ENCODE results near the gene KCNH2. TPM values are rescaled to one million over a fixed set of nuclear protein-coding genes. Genes with fewer than 3 reads are reported as not detected.

The KCNH2 gene
- total and polyA plus RNA-seq, 10 of the 15 experiments (the other 5 are each of a cell fraction or from before 2014, with no cell fraction given) = 0.04 to 0.24 (median 0.17) TPM; not detected in 6

- ChIA-PET CTCF (interaction anchor here (0.6 to 4.3 kb wide), 24 partner anchors 10 to 1138 kb away, joined by 3 to 35 read pairs (median 4); partner anchors contain the start of genes ABCB8, ATG9B and NOS3), POLR2A (no interaction called here), SMC1A (ENCODE audit: uncharacterized antibody, unreplicated experiment) (interaction anchor here (0.7 to 2.2 kb wide), 6 partner anchors 19 to 115 kb away, joined by 3 to 5 read pairs (median 3); partner anchors contain the start of gene ABCB8), RAD21 (ENCODE audit: unreplicated experiment) (interaction anchor here (0.6 to 1.3 kb wide), 2 partner anchors 46 to 76 kb away, joined by 3 to 5 read pairs; no protein-coding TSS in a partner anchor)
- BruUV-seq (replicated peaks) = no TSS peak
- Histone ChIP-seq H3K79me2 (ENCODE audit: control insufficient read depth, insufficient read depth, low read length) (no peaks in the 10 kb centered on the region), H3K36me3 (ENCODE audit: control insufficient read depth in 2 of 2, insufficient read depth in 2 of 2, low read length in 1 of 2) (no peaks in the 10 kb centered on the region), H3K27ac (ENCODE audit: control insufficient read depth, insufficient read depth) (no peak overlapping the region), H3K4me1 (ENCODE audit: control insufficient read depth, insufficient read depth, low read length) (peaks cover 2% of the 10 kb centered on the region; the same call in 1 of the 2 replicates), H3K9ac (ENCODE audit: control insufficient read depth, insufficient read depth, low read length) (peak overlapping the region; percentile 25; the same call in 1 of the 2 replicates), H3K4me3 (no peak overlapping the region), H3K9me3 (replicated peaks; ENCODE audit: control insufficient read depth, insufficient read depth, low read length) (no peaks in the 10 kb centered on the region), H3K4me2 (ENCODE audit: control insufficient read depth, insufficient read depth) (peak overlapping the region; percentile 63; the same call in 1 of the 2 replicates), H3K27me3 (replicated peaks in 1 of 2; ENCODE audit: control insufficient read depth in 2 of 2, insufficient read depth in 2 of 2, low read length in 1 of 2) (no peaks in the 10 kb centered on the region; a peak in 1 of 4 replicates), H4K20me1 (ENCODE audit: control insufficient read depth, insufficient read depth) (no peaks in the 10 kb centered on the region), H2AFZ (ENCODE audit: control insufficient read depth, low read depth, low read length) (peak overlapping the region; percentile 67)
- intact Hi-C loops (cut with micrococcal nuclease; ENCODE audit: unreplicated experiment) (loop anchor here (1.0 kb wide), 1 partner anchor 45 kb away; no protein-coding TSS in a partner anchor), in situ Hi-C loops (cut with MboI) (no loop called here)
- peak; percentile 39 for DNase-seq (ENCODE audit: low read depth, low spot score)
- WGBS (ENCODE audit: insufficient coverage, insufficient replicate concordance, low lambda C conversion rate, missing lambda C conversion rate) = 51% methylated on average over 39 of the region's 40 CpGs
- peak; percentile 98 for ATAC-seq
- FAIRE-seq = peak; percentile 64
- no peak for TF ChIP-seq CBX5 (IDR thresholded peaks at IDR 0.05; ENCODE audit: low read depth)
- TF ChIP-seq MEF2B (IDR thresholded peaks at IDR 0.05; ENCODE audit: partially characterized antibody, poor library complexity, severe bottlenecking) = no peak
- TF ChIP-seq SUPT20H (IDR thresholded peaks at IDR 0.05; ENCODE audit: borderline replicate concordance, control insufficient read depth, low read depth, low read length) = no peak
- no peak for TF ChIP-seq ZBTB11 (CRISPR knock-in tag; IDR thresholded peaks at IDR 0.05)
- TF ChIP-seq BCLAF1 (IDR thresholded peaks at IDR 0.05) = no peak
- no peak for TF ChIP-seq DPF2 (IDR thresholded peaks at IDR 0.05)
- TF ChIP-seq SP1 (IDR thresholded peaks at IDR 0.05; ENCODE audit: low read depth, low read length) = no peak
- TF ChIP-seq, protein P1, sequence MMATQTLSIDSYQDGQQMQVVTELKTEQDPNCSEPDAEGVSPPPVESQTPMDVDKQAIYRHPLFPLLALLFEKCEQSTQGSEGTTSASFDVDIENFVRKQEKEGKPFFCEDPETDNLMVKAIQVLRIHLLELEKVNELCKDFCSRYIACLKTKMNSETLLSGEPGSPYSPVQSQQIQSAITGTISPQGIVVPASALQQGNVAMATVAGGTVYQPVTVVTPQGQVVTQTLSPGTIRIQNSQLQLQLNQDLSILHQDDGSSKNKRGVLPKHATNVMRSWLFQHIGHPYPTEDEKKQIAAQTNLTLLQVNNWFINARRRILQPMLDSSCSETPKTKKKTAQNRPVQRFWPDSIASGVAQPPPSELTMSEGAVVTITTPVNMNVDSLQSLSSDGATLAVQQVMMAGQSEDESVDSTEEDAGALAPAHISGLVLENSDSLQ (IDR thresholded peaks at IDR 0.05) = peak; percentile 30; the same call in 1 of the 2 replicates
- no peak for TF ChIP-seq CREM (IDR thresholded peaks at IDR 0.05; ENCODE audit: low read depth)
- no peak for TF ChIP-seq ASH2L (IDR thresholded peaks at IDR 0.05; ENCODE audit: borderline replicate concordance, low read depth)
- TF ChIP-seq NBN (IDR thresholded peaks at IDR 0.05) = peak; percentile 65; the same call in 1 of the 2 replicates
- TF ChIP-seq, protein P2, sequence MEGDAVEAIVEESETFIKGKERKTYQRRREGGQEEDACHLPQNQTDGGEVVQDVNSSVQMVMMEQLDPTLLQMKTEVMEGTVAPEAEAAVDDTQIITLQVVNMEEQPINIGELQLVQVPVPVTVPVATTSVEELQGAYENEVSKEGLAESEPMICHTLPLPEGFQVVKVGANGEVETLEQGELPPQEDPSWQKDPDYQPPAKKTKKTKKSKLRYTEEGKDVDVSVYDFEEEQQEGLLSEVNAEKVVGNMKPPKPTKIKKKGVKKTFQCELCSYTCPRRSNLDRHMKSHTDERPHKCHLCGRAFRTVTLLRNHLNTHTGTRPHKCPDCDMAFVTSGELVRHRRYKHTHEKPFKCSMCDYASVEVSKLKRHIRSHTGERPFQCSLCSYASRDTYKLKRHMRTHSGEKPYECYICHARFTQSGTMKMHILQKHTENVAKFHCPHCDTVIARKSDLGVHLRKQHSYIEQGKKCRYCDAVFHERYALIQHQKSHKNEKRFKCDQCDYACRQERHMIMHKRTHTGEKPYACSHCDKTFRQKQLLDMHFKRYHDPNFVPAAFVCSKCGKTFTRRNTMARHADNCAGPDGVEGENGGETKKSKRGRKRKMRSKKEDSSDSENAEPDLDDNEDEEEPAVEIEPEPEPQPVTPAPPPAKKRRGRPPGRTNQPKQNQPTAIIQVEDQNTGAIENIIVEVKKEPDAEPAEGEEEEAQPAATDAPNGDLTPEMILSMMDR (IDR thresholded peaks at IDR 0.05 in 2 of 3, conservative IDR thresholded peaks at IDR 0.05 in 1 of 3; ENCODE audit: control insufficient read depth in 2 of 3, extremely low read depth in 1 of 3, insufficient read depth in 1 of 3, low read depth in 3 of 3, low read length in 3 of 3) = peak; percentile 77 to 99 (median 89)
Observed at GRCh38 chr7:151008511-151009323, 30.6 kb upstream of the KCNH2 start.
